Adrenal gland (tissue), 5 donors: ENCODE data around the gene TOLLIP.

ENCODE experiments used
- CTCF ChIP-seq, 6 experiments: fragments of 450-650 bp in 4 of 6; fragments of 200-600 bp in 2 of 6; sonication (generic) in 1 of 6; IDR thresholded peaks; 1 replicate in 5 of 6; 2 replicates in 1 of 6; pipeline versions ENCODE4 v1.5.1 to v1.8.0; 2016 to 2021; ENCODE audit warnings: antibody characterized with exemption in 6 of 6, mild to moderate bottlenecking in 2 of 6, moderate library complexity in 1 of 6
- POLR2A ChIP-seq, 2 donors: fragments of 450-650 bp; IDR thresholded peaks; one replicate each; pipeline ENCODE4 v1.6.1; 2017; ENCODE audit warnings: antibody characterized with exemption in 2 of 2, mild to moderate bottlenecking in 2 of 2, moderate library complexity in 1 of 2
- donor health status: DM: no; HTN: no; CAD: no.

GRCh38 chr11:1351278-1351937, 42.0 kb upstream of the TOLLIP start:
- no peak for TF ChIP-seq CTCF (IDR thresholded peaks at IDR 0.05)
- TF ChIP-seq POLR2A (IDR thresholded peaks at IDR 0.05), result no peak
